ENCODE measurements around the gene ABLIM1.

The ABLIM1 gene

DNA sequence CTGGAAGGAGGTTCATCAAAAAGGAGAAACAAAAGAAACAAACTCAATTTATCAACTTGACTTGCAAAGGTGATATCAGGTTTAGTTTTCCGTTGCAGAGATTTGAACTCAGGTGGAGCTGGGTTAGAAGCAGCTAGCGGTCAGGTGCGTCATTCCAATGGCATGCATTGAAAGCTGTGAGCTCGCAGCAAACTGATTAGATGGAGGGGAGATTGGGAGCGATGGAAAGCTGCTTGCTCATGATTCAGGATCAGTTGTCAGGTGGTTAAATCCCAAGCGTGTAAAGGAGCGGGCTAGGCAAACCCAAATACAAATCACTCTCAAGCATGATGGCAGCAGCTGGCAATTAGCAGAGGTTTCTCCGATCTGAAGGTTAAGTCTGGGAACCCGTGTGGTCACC, 204.5 kb downstream of the ABLIM1 start:
- TF ChIP-seq, protein P1, sequence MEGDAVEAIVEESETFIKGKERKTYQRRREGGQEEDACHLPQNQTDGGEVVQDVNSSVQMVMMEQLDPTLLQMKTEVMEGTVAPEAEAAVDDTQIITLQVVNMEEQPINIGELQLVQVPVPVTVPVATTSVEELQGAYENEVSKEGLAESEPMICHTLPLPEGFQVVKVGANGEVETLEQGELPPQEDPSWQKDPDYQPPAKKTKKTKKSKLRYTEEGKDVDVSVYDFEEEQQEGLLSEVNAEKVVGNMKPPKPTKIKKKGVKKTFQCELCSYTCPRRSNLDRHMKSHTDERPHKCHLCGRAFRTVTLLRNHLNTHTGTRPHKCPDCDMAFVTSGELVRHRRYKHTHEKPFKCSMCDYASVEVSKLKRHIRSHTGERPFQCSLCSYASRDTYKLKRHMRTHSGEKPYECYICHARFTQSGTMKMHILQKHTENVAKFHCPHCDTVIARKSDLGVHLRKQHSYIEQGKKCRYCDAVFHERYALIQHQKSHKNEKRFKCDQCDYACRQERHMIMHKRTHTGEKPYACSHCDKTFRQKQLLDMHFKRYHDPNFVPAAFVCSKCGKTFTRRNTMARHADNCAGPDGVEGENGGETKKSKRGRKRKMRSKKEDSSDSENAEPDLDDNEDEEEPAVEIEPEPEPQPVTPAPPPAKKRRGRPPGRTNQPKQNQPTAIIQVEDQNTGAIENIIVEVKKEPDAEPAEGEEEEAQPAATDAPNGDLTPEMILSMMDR (IDR thresholded peaks at IDR 0.05; ENCODE audit: low read depth, low read length) = no peak
- no peak for DNase-seq (ENCODE audit: extremely low read depth, low read depth)

DNA sequence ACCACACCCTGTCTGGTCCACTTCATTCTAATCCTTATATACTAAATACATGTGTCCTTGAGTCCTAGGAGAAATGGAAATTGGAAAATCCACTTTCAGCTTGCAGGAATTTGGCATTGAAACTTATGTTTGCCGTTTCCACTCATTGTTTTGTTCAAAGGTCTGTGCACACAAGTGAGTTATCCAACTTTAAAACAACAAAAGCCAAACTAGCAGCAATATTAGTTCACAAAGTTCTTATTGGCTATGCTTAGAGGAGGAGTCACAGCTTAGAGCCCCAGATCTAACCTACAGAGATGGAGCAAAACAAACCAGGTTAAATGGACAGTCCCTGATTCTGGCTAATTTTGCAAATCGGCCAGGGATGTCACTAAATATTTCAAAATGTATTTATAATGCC, 209.2 kb downstream of the ABLIM1 start:
- DNase-seq (ENCODE audit: extremely low read depth, low read depth) = no peak
- TF ChIP-seq, protein P1 (IDR thresholded peaks at IDR 0.05; ENCODE audit: low read depth, low read length) = no peak

DNA sequence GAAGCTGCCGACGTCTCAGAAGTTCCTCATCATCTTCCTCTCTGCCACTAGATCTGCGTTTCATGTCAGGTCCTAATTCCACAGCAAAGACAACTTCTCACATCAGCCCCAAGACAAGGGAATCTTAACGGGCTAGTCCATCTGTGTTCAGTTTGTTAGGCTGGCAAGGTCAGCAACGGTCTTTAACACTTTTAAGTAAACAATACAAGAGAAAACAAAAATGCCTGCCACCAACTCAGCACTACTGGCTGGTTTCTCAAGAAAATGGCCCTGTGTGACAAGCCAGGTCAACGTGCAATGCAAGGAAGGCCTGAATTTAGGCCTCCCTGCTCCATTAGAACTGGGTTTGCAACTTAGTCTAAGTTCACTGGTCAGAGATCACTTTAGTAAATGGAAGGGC, 212.7 kb downstream of the ABLIM1 start:
- DNase-seq (ENCODE audit: extremely low read depth, low read depth) = no peak
- TF ChIP-seq, protein P1 (IDR thresholded peaks at IDR 0.05; ENCODE audit: low read depth, low read length) = no peak

GRCh38 chr10:114444819-114445218, 213.3 kb downstream of the ABLIM1 start:
- TF ChIP-seq, protein P1 (IDR thresholded peaks at IDR 0.05; ENCODE audit: low read depth, low read length) = no peak
- DNase-seq (ENCODE audit: extremely low read depth, low read depth) = no peak

- TF ChIP-seq, protein P1 (IDR thresholded peaks at IDR 0.05; ENCODE audit: low read depth, low read length) = no peak
- DNase-seq (ENCODE audit: extremely low read depth, low read depth) = no peak
These were observed 215.9 kb downstream of the ABLIM1 start for GRCh38 chr10:114442091-114442630.

DNA sequence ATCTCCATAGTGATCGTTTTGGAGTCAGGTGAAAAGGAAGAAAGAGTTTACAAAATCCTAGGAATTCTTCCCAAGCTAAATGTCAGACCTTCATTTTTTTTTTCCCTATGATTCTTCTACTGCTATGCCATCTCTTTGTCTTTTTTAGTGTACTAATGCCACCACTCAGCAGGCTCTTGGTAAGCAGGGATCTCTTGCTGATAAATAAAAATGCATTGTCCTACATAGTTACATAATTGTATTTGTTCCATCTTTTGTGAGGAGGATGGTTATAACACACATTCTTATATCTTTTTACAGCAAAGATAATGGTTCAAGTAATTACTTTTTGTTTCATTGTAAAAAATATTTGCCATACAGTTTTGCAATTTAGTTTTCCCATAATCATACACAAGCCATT, 217.0 kb downstream of the ABLIM1 start:
- TF ChIP-seq, protein P1 (IDR thresholded peaks at IDR 0.05; ENCODE audit: low read depth, low read length) = no peak

DNA sequence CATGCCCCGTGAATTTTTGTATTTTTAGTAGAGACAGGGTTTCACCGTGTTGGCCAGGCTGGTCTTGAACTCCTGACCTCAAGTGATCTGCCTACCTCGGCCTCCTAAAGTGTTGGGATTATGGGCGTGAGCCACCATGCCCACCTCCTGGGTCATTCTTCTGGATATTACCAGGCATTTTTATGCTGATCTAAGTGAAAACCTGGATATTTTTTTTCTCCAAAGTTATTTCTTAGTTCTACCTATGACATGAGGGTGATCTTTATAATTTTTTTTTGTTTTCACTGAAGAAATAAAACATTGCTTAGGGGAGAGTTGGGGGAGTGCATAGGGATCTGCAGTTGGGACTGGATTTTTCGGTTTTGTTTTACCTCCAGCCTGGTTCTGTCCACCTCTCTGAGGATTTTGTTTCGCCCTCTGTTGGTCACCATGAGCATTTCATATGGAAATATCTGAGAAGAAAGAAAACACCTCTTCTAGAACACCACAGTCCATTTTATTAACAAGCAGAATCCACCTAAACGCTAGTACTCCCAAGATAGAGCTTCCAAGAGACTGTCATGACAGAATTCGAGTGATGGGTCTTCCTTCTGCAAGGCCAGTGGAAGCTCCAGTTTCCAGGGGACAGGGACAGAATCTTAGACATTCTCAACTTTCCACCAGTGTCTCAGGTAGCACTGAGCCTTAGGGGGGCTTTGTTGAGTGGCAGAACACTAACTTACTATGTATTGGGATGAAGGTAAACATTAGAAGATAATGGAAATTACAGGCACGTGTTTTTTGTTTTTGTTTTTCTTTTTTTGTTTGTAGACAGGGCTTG, 220.4 kb downstream of the ABLIM1 start:
- TF ChIP-seq, protein P1 (IDR thresholded peaks at IDR 0.05; ENCODE audit: low read depth, low read length) = peak; percentile 60
- no peak for DNase-seq (ENCODE audit: extremely low read depth, low read depth)

More for the DNA sequence above, 217.0 kb downstream of the ABLIM1 start:
- DNase-seq (ENCODE audit: extremely low read depth, low read depth) = no peak

Data from AG09319 (cell line).